Measurements from ENCODE around the gene EIF2S1. TPM values are rescaled to one million over a fixed set of nuclear protein-coding genes. Genes with fewer than 3 reads are reported as not detected.

The EIF2S1 gene
- total RNA-seq, 1 donor from 2014 or later, result 35.6 TPM

DNA sequence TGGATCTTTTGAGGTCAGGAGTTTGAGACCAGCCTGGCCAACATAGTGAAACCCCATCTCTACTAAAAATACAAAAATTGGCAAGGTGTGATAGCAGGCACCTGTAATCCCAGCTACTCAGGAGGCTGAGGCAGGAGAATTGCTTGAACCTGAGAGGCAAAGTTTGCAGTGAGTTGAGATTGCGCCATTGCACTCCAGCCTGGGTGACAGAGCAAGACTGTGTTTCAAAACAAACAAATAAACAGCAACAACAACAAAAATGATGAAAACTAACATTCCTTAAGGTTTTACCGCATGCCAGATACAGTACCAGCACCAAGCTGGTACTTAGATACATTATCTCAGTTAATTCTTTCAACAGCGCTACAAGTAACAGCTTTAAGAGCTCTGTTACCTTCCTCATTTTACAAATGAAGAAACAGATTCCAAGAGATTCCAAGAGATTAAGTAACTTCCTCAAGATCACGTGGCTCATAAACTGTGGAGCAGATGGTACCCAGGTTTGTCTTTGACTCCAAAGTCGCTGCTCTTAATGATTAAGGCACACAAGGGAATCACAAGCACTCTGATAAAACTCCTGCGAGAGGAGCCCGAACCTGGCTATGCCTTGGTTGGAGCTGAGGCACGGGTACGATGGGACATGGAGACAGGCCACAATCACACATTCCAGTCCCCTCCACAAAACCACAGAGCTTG is 69.5 kb downstream of the EIF2S1 start:
- ATAC-seq (no peak), DNase-seq (ENCODE audit: low spot score) (no peak)

- DNase-seq (ENCODE audit: low spot score) (no peak), ATAC-seq (no peak)
Observed at GRCh38 chr14:67432050-67432564, 72.0 kb downstream of the EIF2S1 start.

- DNase-seq (ENCODE audit: low spot score), result no peak
- no peak for ATAC-seq
Observed at GRCh38 chr14:67435603-67436002, 75.5 kb downstream of the EIF2S1 start.

Other genes with a start within 250 kb of the EIF2S1 start
- gene GARIN2, start 170.9 kb upstream of the EIF2S1 start, total RNA-seq, result 0.13 TPM
- 15.8 TPM for gene PALS1, start 118.9 kb upstream of the EIF2S1 start, total RNA-seq
- gene ATP6V1D, start 524 bp upstream of the EIF2S1 start, total RNA-seq, result 22.3 TPM
- gene PLEK2, start 51.8 kb downstream of the EIF2S1 start, total RNA-seq, result 10.7 TPM
- gene TMEM229B, start 128.4 kb downstream of the EIF2S1 start, total RNA-seq, result 0.93 TPM
- 2.9 TPM for gene PLEKHH1, start 173.0 kb downstream of the EIF2S1 start, total RNA-seq
- gene PIGH, start 239.9 kb downstream of the EIF2S1 start, total RNA-seq, result 16.3 TPM

Measured in left lobe of liver (tissue), 2 donors.